Smooth muscle cell (in vitro differentiated cells): ENCODE data around the gene RRP7A. TPM values are rescaled to one million over a fixed set of nuclear protein-coding genes. Genes with fewer than 3 reads are reported as not detected.

Source experiments
- DNase-seq: peaks from one replicate; lab custom pipeline; 2025; ENCODE audit not compliant: unreplicated experiment; lab: John Stamatoyannopoulos, UW
- H2AFZ ChIP-seq: fragments of 200-600 bp; sonication (generic); 2 replicates; pipeline ENCODE4 v1.6.0; 2016; ENCODE audit warnings: antibody characterized with exemption, low read depth, mild to moderate bottlenecking
- H3F3A ChIP-seq: fragments of 200-600 bp; sonication (generic); 2 replicates; pipeline ENCODE4 v1.6.0; 2017; ENCODE audit warnings: antibody characterized with exemption, low read depth
- H3K27ac ChIP-seq: fragments of 200-600 bp; sonication (generic); 2 replicates; pipeline ENCODE4 v1.5.1; 2016; ENCODE audit warnings: low read depth, mild to moderate bottlenecking
- H3K27me3 ChIP-seq: fragments of 200-600 bp; sonication (generic); 2 replicates; pipeline ENCODE4 v1.6.1; 2016; ENCODE audit warnings: low read depth, mild to moderate bottlenecking
- H3K36me3 ChIP-seq: fragments of 200-600 bp; sonication (generic); 2 replicates; pipeline ENCODE4 v1.5.1; 2016; ENCODE audit warnings: low read depth
- H3K4me1 ChIP-seq: fragments of 200-600 bp; sonication (generic); 2 replicates; pipeline ENCODE4 v1.5.1; 2016; ENCODE audit warnings: low read depth
- H3K4me2 ChIP-seq: fragments of 200-600 bp; sonication (generic); 2 replicates; pipeline ENCODE4 v1.6.0; 2016; ENCODE audit warnings: mild to moderate bottlenecking
- H3K4me3 ChIP-seq: fragments of 200-600 bp; sonication (generic); 2 replicates; pipeline ENCODE4 v1.5.1; 2016; ENCODE audit warnings: mild to moderate bottlenecking
- H3K79me2 ChIP-seq: fragments of 200-600 bp; sonication (generic); 2 replicates; pipeline ENCODE4 v1.6.0; 2016; ENCODE audit warnings: low read depth, mild to moderate bottlenecking
- H3K9ac ChIP-seq: fragments of 200-600 bp; sonication (generic); 2 replicates; pipeline ENCODE4 v1.6.0; 2016; ENCODE audit warnings: low read depth
- H3K9me3 ChIP-seq: fragments of 200-600 bp; sonication (generic); replicated peaks from 2 replicates; pipeline ENCODE4 v1.5.1; 2016; ENCODE audit warnings: low read depth
- H4K20me1 ChIP-seq: fragments of 200-600 bp; sonication (generic); 2 replicates; pipeline ENCODE4 v1.6.0; 2016; ENCODE audit warnings: low read depth
- CTCF ChIP-seq: fragments of 200-600 bp; sonication (generic); IDR thresholded peaks from 2 replicates; pipeline ENCODE4 v1.5.1; 2017; ENCODE audit warnings: borderline replicate concordance, mild to moderate bottlenecking, antibody characterized with exemption; ENCODE audit not compliant: insufficient read depth, poor library complexity, severe bottlenecking
- WGBS: methylation state at CpG from one replicate; pipeline ENCODE4 v1.1.7; 2016; ENCODE audit warnings: low lambda C conversion rate; 5-methylcytosine and 5-hydroxymethylcytosine counted together
- polyA plus RNA-seq: library from polyadenylated mRNA; unstranded; fragments of >200 nt; fragmentation: Nextera tagmentation; extraction: Ambion mirVana; gene quantifications from 2 replicates; pipeline ENCODE4 v1.2.1, GENCODE V29; 2016
- total RNA-seq: library from RNA; depleted of rRNA; stranded (reverse); fragments of >200 nt; gene quantifications from 2 replicates; pipeline ENCODE4 v1.2.3, GENCODE V29; 2014

RRP7A gene
- total and polyA plus RNA-seq, 2 experiments from 2014 or later = 24.5 to 64.2 TPM

- Histone ChIP-seq H3F3A (no peaks in the 10 kb centered on the region), H3K79me2 (no peaks in the 10 kb centered on the region), H3K4me3 (no peak overlapping the region), H3K36me3 (no peaks in the 10 kb centered on the region), H4K20me1 (no peaks in the 10 kb centered on the region), H3K9ac (no peak overlapping the region), H3K4me2 (no peak overlapping the region), H3K9me3 (no peaks in the 10 kb centered on the region), H2AFZ (no peak overlapping the region), H3K4me1 (no peaks in the 10 kb centered on the region), H3K27ac (no peak overlapping the region), H3K27me3 (no peaks in the 10 kb centered on the region)
- TF ChIP-seq CTCF = no peak
- 66% methylated on average over 6 of the region's 6 CpGs for WGBS
- DNase-seq = no peak
These were observed 26.2 kb downstream of the RRP7A start for GRCh38 chr22:42493393-42493792.

- Histone ChIP-seq H3K4me1 (no peaks in the 10 kb centered on the region), H3K36me3 (no peaks in the 10 kb centered on the region), H3K9me3 (no peaks in the 10 kb centered on the region), H3K4me2 (no peak overlapping the region), H4K20me1 (no peaks in the 10 kb centered on the region), H3K27me3 (no peaks in the 10 kb centered on the region), H3K79me2 (no peaks in the 10 kb centered on the region), H3K27ac (no peak overlapping the region), H3F3A (no peaks in the 10 kb centered on the region), H2AFZ (no peak overlapping the region), H3K4me3 (no peak overlapping the region), H3K9ac (no peak overlapping the region)
- 95% methylated on average over 18 of the region's 18 CpGs for WGBS
- no peak for TF ChIP-seq CTCF
- DNase-seq = no peak
These were observed 27.3 kb downstream of the RRP7A start for GRCh38 chr22:42492323-42492690.

- no peak for TF ChIP-seq CTCF
- Histone ChIP-seq H3K4me3 (no peak overlapping the region), H3K36me3 (no peaks in the 10 kb centered on the region), H3K4me1 (no peaks in the 10 kb centered on the region), H3K4me2 (no peak overlapping the region), H2AFZ (no peak overlapping the region), H3K27ac (no peak overlapping the region), H3K9me3 (no peaks in the 10 kb centered on the region), H4K20me1 (no peaks in the 10 kb centered on the region), H3K27me3 (no peaks in the 10 kb centered on the region), H3F3A (no peaks in the 10 kb centered on the region), H3K79me2 (no peaks in the 10 kb centered on the region), H3K9ac (no peak overlapping the region)
- no peak for DNase-seq
- WGBS = 79% methylated on average over 8 of the region's 8 CpGs
These were observed 29.3 kb downstream of the RRP7A start for GRCh38 chr22:42490243-42490832.

- H3K27ac ChIP-seq = no peak overlapping the region
- 96% methylated on average over 10 of the region's 10 CpGs for WGBS
- H3K9ac ChIP-seq = no peak overlapping the region
- H3K4me2 ChIP-seq = no peak overlapping the region
- H3K9me3 ChIP-seq = no peaks in the 10 kb centered on the region
- no peaks in the 10 kb centered on the region for H4K20me1 ChIP-seq
- H3F3A ChIP-seq = no peaks in the 10 kb centered on the region
- no peaks in the 10 kb centered on the region for H3K79me2 ChIP-seq
- TF ChIP-seq CTCF = no peak
- no peak overlapping the region for H3K4me3 ChIP-seq
- H3K4me1 ChIP-seq = no peaks in the 10 kb centered on the region
- H3K36me3 ChIP-seq = no peaks in the 10 kb centered on the region
- H3K27me3 ChIP-seq = no peaks in the 10 kb centered on the region
- no peak for DNase-seq
- H2AFZ ChIP-seq = no peak overlapping the region
These were observed 30.6 kb downstream of the RRP7A start for GRCh38 chr22:42489000-42489399.
